HG03439 (cell line): ENCODE data around the gene TGFBR1.

Experiments
- ATAC-seq: cut with Tn5 transposase; IDR thresholded peaks from one replicate; pipeline ENCODE4 v1.9.1; 2021; ENCODE audit warnings: mild to moderate bottlenecking, moderate library complexity; ENCODE audit not compliant: unreplicated experiment

Gene TGFBR1

GRCh38 chr9:99104459-99105151 lies at the start of gene TGFBR1:
TGFBR1 (plus strand) TSS chr9:99105113; CDS start chr9:99105206, 93 bp downstream.
- ATAC-seq, result peak; percentile 91

GRCh38 chr9:99055384-99055783 lies 49.5 kb upstream of the TGFBR1 start:
- no peak for ATAC-seq

- ATAC-seq, result no peak
Observed at GRCh38 chr9:99056186-99056585, 48.7 kb upstream of the TGFBR1 start.

GRCh38 chr9:99056886-99057664 lies 47.8 kb upstream of the TGFBR1 start:
- no peak for ATAC-seq

- ATAC-seq, result peak; percentile 71
Observed at GRCh38 chr9:99057665-99058625, 47.0 kb upstream of the TGFBR1 start.

GRCh38 chr9:99058964-99059921 lies 45.7 kb upstream of the TGFBR1 start:
- no peak for ATAC-seq

GRCh38 chr9:99060621-99061020 lies 44.3 kb upstream of the TGFBR1 start:
- ATAC-seq, result no peak

GRCh38 chr9:99062549-99062948 lies 42.4 kb upstream of the TGFBR1 start:
- no peak for ATAC-seq

- ATAC-seq, result no peak
Observed at GRCh38 chr9:99063522-99063921, 41.4 kb upstream of the TGFBR1 start.

GRCh38 chr9:99066571-99066970 lies 38.3 kb upstream of the TGFBR1 start:
- ATAC-seq, result no peak

- no peak for ATAC-seq
Observed at GRCh38 chr9:99069075-99069474, 35.8 kb upstream of the TGFBR1 start.

- ATAC-seq, result no peak
Observed at GRCh38 chr9:99069546-99069945, 35.4 kb upstream of the TGFBR1 start.

GRCh38 chr9:99070681-99071080 lies 34.2 kb upstream of the TGFBR1 start:
- ATAC-seq, result no peak

GRCh38 chr9:99071313-99072039 lies 33.4 kb upstream of the TGFBR1 start:
- ATAC-seq, result no peak

GRCh38 chr9:99072040-99072394 lies 32.9 kb upstream of the TGFBR1 start:
- ATAC-seq, result no peak

- no peak for ATAC-seq
Observed at GRCh38 chr9:99073347-99073746, 31.6 kb upstream of the TGFBR1 start.

GRCh38 chr9:99073985-99074901 lies 30.7 kb upstream of the TGFBR1 start:
- no peak for ATAC-seq

- no peak for ATAC-seq
Observed at GRCh38 chr9:99074902-99075245, 30.0 kb upstream of the TGFBR1 start.
